Myocyte (in vitro differentiated cells): ENCODE results near the gene DNAH14. TPM values are rescaled to one million over a fixed set of nuclear protein-coding genes. Genes with fewer than 3 reads are reported as not detected.
"Not testable (repeated sequence)": the region's sequence is repeated elsewhere in the genome, so short reads cannot be mapped to it uniquely, and the experiment has no call there.

Source experiments
- DNase-seq: peaks from one replicate; pipeline ENCODE4 v3.0.0-alpha.2; 2012; ENCODE audit warnings: low read depth
- total RNA-seq: library from RNA; depleted of rRNA; stranded (reverse); fragments of >200 nt; gene quantifications from 2 replicates; pipeline ENCODE4 v1.2.3, GENCODE V29; 2014

DNAH14 gene
- total RNA-seq, 1 donor from 2014 or later = 10.1 TPM

- no peak for DNase-seq
Observed at GRCh38 chr1:224920930-224921329, 8.5 kb upstream of the DNAH14 start.

GRCh38 chr1:224921354-224921753 lies 8.1 kb upstream of the DNAH14 start:
- DNase-seq = no peak

GRCh38 chr1:224922404-224923164 lies 6.9 kb upstream of the DNAH14 start:
- peak; percentile 48 for DNase-seq

DNA sequence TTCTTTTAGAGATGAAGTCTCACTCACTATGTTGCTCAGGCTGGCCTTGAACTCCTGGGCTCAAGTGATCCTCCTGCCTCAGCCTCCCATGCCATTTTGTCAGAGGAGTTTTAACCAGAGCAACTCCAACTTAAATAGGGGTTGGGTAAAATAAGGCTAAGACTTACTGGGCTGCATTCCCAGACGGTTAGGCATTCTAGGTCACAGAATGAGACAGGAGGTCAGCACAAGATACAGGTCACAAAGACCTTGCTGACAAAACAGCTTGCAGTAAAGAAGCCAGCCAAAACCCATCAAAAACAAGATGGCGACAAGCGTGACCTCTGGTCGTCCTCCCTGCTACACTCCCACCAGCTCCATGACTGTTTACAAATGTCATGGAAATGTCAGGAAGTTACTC lies 5.7 kb upstream of the DNAH14 start:
- no peak for DNase-seq

GRCh38 chr1:224927631-224928030 lies 1.8 kb upstream of the DNAH14 start:
- DNase-seq = not testable (repeated sequence)

DNA sequence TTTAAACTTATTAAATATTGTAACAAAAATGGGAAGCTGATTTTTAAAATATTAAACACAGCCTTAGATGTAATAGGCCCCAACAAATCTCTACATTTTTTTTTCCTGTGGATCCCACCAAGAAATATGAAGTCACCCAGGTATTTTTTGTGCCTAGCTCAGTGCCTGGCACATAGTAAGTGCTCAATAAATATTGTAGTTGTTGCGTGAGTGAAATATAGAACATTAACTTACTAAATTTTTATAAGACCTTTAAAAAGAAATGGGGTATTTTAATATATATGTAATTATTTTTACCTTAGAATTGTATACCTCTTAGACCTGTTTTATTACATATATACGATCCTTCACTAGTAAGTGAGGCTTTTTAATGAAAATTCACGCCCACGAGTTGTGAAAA lies 569 bp upstream of the DNAH14 start:
- DNase-seq = no peak

DNA sequence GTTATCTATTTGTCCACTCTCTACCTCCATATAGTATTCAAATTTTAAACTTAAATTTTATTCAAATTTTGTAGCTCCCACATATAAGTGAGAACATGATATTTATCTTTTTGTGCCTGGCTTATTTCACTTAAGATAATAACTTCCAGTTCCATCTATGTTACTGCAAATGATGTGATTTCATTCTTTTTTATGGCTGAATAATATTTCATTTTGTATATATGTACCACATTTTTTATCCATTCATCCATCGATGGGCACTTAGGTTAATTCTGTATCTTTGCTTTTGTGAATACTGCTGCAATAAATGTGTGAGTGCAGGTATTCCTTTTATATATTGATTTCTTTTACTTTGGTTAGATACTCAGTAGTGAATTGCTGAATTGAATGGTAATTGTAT lies 2.1 kb downstream of the DNAH14 start:
- DNase-seq = no peak

GRCh38 chr1:224932607-224933249 lies 3.3 kb downstream of the DNAH14 start:
- DNase-seq = no peak

GRCh38 chr1:224933584-224933983 lies 4.1 kb downstream of the DNAH14 start:
- no peak for DNase-seq

- DNase-seq = no peak
Observed at GRCh38 chr1:224938652-224939051, 9.2 kb downstream of the DNAH14 start.

DNA sequence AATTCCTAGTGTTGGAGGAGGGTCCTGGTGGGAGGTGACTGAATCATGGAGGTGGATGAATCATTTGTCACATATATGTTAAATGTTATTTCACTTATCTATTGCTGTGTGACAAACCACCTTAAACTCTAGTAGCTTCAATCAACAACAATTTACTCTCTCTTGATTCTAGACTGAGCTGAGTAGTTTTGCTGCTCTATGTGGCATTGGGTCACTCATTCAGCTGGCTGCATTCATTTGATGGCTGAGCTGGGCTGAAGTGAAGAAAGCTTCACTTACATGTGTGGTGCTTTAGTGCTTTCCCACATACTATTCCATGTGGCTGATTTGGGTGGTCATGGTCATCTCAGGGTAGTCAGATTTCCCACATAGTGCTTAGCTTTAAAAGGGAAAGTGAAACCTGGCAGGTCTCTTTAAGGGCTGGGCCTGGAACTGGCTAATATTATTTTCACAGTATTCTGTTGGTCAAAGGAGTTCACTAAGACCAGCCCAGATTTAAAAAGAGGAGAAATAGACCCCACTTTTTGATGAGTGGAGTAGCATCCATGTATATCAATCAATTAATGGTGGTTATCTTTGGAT lies 10.5 kb downstream of the DNAH14 start:
- DNase-seq = no peak

- not testable (repeated sequence) for DNase-seq
Observed at GRCh38 chr1:224940735-224941134, 11.3 kb downstream of the DNAH14 start.

DNA sequence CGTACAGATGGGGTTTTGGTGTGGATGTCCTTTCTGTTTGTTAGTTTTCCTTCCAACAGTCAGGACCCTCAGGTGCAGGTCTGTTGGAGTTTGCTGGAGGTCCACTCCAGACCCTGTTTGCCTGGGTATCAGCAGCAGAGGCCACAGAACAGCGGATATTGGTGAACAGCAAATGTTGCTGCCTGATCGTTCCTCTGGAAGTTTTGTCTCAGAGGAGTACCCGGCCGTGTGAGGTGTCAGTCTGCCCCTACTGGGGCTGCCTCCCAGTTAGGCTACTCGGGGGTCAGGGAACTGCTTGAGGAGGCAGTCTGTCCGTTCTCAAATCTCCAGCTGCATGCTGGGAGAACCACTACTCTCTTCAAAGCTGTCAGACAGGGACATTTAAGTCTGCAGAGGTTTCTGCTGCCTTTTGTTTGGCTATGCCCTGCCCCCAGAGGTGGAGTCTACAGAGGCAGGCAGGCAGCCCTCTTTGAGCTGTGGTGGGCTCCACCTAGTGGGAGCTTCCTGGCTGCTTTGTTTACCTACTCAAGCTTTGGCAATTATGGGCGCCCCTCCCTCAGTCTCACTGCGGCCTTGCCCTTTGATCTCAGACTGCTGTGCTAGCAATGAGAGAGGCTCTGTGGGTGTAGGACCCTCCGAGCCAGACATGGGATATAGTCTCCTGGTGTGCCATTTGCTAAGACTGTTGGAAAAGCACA lies 16.3 kb downstream of the DNAH14 start:
- not testable (repeated sequence) for DNase-seq

- not testable (repeated sequence) for DNase-seq
Observed at GRCh38 chr1:224946349-224946691, 16.8 kb downstream of the DNAH14 start.

DNA sequence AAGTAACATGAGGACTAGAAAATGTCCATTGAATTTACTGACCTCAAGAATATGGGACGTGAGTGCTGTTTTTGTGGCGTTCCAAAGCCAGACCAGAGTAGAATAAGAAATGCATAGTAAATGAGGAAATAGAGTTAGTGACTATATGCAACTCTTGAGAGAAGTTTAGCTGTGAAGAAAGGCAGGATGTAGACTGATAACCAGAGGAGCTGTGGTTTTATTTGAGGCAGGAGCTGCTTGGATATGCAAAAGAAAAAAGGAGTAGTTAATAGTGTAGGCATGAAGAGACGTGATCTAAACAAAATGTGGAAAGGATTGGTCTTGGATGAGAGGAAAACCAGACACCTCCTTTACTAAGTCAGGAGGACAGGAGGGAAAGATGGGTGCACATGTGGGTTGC lies 28.2 kb downstream of the DNAH14 start:
- no peak for DNase-seq

DNA sequence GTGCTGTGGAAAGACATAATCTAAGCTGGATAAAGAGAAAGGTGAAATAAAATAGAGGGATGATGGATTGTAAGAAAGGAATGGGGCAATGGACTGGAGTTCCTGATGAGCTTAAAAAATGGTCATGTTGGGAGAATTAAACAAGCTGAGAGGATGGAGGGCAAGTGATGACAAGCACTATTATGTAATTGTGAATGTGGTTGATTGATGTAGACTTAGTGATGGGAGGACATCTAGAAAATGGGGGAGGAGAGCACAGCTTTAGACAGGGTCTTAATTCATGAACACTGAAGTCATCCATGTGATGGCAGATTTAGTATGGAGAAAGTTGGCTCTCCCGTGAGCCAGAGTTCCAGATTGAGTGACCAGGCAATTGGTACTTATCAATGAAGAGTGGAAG lies 29.0 kb downstream of the DNAH14 start:
- DNase-seq = no peak

DNA sequence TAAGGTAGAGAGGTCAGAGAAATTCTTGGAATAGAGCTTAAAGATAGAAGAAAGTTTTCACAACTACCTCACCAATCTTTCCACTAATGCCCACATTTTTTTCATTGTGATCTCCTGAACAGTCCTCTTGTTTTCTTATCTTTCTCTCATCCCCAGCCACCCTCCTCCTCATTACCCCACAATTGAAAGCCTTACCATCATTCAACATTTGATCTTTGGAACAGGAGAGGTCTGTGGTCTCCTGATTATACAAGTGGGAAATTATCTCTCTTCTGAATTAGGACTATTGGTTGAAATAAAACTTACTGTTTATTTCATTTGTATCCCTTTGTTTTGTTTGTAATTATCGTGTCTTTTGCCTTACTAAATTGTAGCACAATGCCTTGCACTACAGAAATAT lies 29.6 kb downstream of the DNAH14 start:
- DNase-seq = no peak

GRCh38 chr1:224959656-224960055 lies 30.2 kb downstream of the DNAH14 start:
- no peak for DNase-seq

- DNase-seq = no peak
Observed at GRCh38 chr1:224980181-224980580, 50.7 kb downstream of the DNAH14 start.

- DNase-seq = not testable (repeated sequence)
Observed at GRCh38 chr1:224981922-224982354, 52.5 kb downstream of the DNAH14 start.

GRCh38 chr1:224988042-224988441 lies 58.6 kb downstream of the DNAH14 start:
- no peak for DNase-seq

DNA sequence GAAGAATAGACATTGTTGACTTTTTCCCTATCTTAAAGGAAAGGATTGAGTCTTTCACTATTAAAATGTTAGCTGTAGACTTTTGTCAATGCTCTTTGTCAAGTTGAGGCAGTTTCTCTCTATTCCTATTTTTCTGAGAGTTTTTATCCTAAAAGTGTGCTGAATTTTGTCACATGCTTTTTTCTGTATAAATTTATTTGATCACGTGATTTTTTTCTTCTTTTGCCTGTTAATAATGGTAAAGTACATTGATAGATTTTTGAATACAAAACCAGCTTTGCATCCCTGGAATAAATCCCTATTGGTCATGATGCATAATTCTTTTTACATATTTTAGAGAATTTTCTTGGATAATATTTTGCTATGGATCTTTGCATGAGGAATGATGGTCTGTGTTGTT lies 60.1 kb downstream of the DNAH14 start:
- DNase-seq = no peak
